Activated naive CD8-positive, alpha-beta T cell treated with anti-CD3 and anti-CD28 coated beads, Interleukin-2, amount 10 ng/mL, durations not matched to agents 7 days and 5 days (primary cell): Measurements from ENCODE around the gene ATP6V1C2. TPM values are rescaled to one million over a fixed set of nuclear protein-coding genes. Genes with fewer than 3 reads are reported as not detected.

Source experiments
- ATAC-seq: fragments of 150-1000 bp; cut with Tn5 transposase; one replicate; pipeline ENCODE4 v1.10.0; 2021; ENCODE audit warnings: low read depth, moderate library complexity
- POLR2A ChIA-PET: fragments of 350-600 bp; sonication (Branson Sonifier 250); formaldehyde crosslinking; loops from one replicate; lab custom pipeline; 2021; ENCODE audit warnings: antibody characterized with exemption; lab: Charles Lee
- DNase-seq: peaks from one replicate; pipeline ENCODE4 v3.0.0; 2021
- H3K27ac Mint-ChIP-seq: one replicate; pipeline ENCODE4 v1.8.0; 2022; ENCODE audit warnings: mild to moderate bottlenecking, mixed read lengths
- H3K27me3 Mint-ChIP-seq: one replicate; pipeline ENCODE4 v1.8.0; 2022; ENCODE audit warnings: mild to moderate bottlenecking, moderate library complexity, mixed read lengths
- H3K36me3 Mint-ChIP-seq: one replicate; pipeline ENCODE4 v1.8.0; 2021; ENCODE audit warnings: mild to moderate bottlenecking, mixed read lengths
- H3K4me1 Mint-ChIP-seq: one replicate; pipeline ENCODE4 v1.8.0; 2021; ENCODE audit warnings: mixed read lengths
- H3K4me3 Mint-ChIP-seq: one replicate; pipeline ENCODE4 v1.8.0; 2022; ENCODE audit warnings: mild to moderate bottlenecking, moderate library complexity, mixed read lengths
- H3K9me3 Mint-ChIP-seq: one replicate; pipeline ENCODE4 v1.8.0; 2021; ENCODE audit warnings: mixed read lengths
- total RNA-seq, 2 experiments: library from RNA; stranded (reverse); gene quantifications; one replicate each; pipeline ENCODE4 v1.2.3, GENCODE V29; 2021

Gene ATP6V1C2
- total RNA-seq, 2 experiments from 2014 or later = not detected

DNA sequence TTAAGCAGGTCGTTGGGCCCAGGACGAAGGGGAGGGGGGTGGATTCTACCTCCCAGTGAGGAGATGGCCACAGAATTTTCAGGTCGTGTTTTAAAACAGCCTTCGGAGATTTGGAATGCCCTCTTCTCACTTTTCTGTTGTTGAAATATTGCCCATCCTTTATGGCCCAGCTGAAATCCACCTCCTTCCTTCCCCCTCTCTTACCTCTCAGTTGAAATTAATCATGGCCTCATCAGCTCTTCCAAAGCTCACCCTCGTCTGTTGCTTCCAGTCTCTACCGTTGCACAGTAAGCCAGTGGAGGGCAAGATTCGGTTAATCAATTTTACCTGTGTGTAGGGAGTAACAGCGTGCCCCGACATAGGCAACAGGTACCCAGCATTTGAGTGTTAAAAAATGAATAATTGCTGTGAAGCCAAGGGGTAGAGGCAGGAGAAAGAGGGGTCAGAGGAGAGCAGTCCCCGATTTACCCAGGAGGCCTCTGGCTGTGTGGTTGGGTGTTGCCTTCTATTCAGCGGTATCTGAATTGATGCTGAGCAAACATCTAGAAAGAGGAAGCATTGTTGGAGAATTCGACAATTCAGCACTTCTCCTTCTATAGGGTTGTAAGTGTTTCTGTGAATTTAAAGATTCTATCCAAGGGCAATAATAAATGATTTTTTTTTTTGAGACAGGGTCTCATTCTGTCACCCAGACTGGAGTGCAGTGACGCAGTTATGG is 99.7 kb downstream of the ATP6V1C2 start:
- H3K9me3 Mint-ChIP-seq = no peaks in the 10 kb centered on the region
- no peaks in the 10 kb centered on the region for H3K4me1 Mint-ChIP-seq
- H3K27me3 Mint-ChIP-seq = peaks cover 32% of the 10 kb centered on the region
- H3K4me3 Mint-ChIP-seq = no peak overlapping the region
- no peaks in the 10 kb centered on the region for H3K36me3 Mint-ChIP-seq
- POLR2A ChIA-PET = no interaction called here
- ATAC-seq = no peak
- no peak for DNase-seq
- H3K27ac Mint-ChIP-seq = no peak overlapping the region

- H3K27ac Mint-ChIP-seq = no peak overlapping the region
- ATAC-seq (no peak), DNase-seq (no peak)
- H3K9me3 Mint-ChIP-seq = no peaks in the 10 kb centered on the region
- H3K27me3 Mint-ChIP-seq = peaks cover 29% of the 10 kb centered on the region
- H3K4me1 Mint-ChIP-seq = no peaks in the 10 kb centered on the region
- no peak overlapping the region for H3K4me3 Mint-ChIP-seq
- H3K36me3 Mint-ChIP-seq = no peaks in the 10 kb centered on the region
- POLR2A ChIA-PET = no interaction called here
These were observed 102.8 kb downstream of the ATP6V1C2 start for GRCh38 chr2:10824191-10824590.

DNA sequence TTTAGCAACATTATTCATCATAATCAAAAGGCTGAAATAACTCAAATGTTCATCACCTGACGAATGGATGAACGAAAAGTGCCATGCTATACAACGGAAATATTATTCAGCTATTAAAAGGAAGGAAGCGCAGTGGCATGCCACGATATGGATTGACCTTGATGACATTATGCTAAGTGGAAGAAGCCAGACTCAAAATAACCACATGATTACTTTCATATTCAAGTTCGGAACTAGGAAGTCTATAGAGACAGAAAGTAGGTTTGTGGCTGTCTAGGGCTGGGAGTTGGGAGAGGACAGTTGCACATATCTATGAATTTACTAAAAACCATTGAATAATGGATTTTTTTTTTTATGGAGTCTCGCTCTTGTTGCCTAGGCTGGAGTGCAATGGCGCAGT is 104.6 kb downstream of the ATP6V1C2 start:
- H3K36me3 Mint-ChIP-seq = no peaks in the 10 kb centered on the region
- no peaks in the 10 kb centered on the region for H3K9me3 Mint-ChIP-seq
- POLR2A ChIA-PET = no interaction called here
- no peak overlapping the region for H3K27ac Mint-ChIP-seq
- no peaks in the 10 kb centered on the region for H3K4me1 Mint-ChIP-seq
- DNase-seq (no peak), ATAC-seq (no peak)
- no peak overlapping the region for H3K4me3 Mint-ChIP-seq
- H3K27me3 Mint-ChIP-seq = peaks cover 25% of the 10 kb centered on the region

DNA sequence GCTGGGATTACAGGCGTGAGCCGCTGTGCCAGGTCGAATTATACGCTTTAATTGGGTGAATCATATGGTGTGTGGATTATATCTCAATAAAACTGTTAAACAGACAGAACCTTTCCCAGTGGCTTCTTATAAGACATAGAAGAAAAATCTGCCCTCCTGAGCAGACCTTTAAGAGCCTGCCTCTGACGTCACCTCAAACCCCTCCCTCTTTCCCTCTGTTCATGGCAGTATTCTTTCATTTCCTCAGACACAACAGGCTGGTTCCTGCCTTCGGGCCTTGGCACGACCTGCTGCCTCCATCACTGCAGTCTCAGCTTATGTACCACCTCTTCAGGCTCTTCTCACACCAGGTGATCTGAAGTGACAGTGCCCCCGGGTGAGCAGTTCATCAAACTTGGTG is 105.2 kb downstream of the ATP6V1C2 start:
- Mint-ChIP-seq H3K27ac (no peak overlapping the region), H3K9me3 (no peaks in the 10 kb centered on the region), H3K4me1 (no peaks in the 10 kb centered on the region), H3K27me3 (peaks cover 25% of the 10 kb centered on the region), H3K36me3 (no peaks in the 10 kb centered on the region), H3K4me3 (peak overlapping the region; percentile 29)
- ATAC-seq (no peak), DNase-seq (no peak)
- POLR2A ChIA-PET = no interaction called here

- POLR2A ChIA-PET = no interaction called here
- no peaks in the 10 kb centered on the region for H3K36me3 Mint-ChIP-seq
- peaks cover 29% of the 10 kb centered on the region for H3K27me3 Mint-ChIP-seq
These were observed 106.9 kb downstream of the ATP6V1C2 start for GRCh38 chr2:10828346-10828745.

DNA sequence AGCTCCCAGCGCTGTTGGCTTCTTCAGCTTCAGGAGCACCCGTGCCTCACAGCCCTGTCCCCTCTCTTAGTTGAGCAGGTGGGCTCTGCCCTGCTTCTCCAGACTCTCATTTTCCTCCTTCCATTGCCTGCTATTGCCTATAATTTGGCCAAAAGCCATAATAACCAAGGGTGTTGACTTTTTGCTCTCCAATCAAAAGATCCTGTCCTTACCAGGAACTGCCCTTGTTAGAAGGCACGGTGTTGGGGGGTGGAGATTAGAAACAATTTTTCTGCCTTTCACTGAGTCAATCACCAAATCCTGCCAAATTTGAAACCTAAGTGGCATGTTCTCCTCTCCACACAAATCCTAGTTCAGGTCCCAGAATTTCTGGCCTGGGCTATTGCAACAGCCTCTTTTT is 107.9 kb downstream of the ATP6V1C2 start:
- H3K4me1 Mint-ChIP-seq = peaks cover 3% of the 10 kb centered on the region
- no peak overlapping the region for H3K4me3 Mint-ChIP-seq
- no peaks in the 10 kb centered on the region for H3K9me3 Mint-ChIP-seq
- ATAC-seq (no peak), DNase-seq (no peak)
- H3K36me3 Mint-ChIP-seq = no peaks in the 10 kb centered on the region
- H3K27me3 Mint-ChIP-seq = peaks cover 29% of the 10 kb centered on the region
- H3K27ac Mint-ChIP-seq = no peak overlapping the region
- POLR2A ChIA-PET = no interaction called here

More at GRCh38 chr2:10828346-10828745, 106.9 kb downstream of the ATP6V1C2 start:
- H3K27ac Mint-ChIP-seq = no peak overlapping the region
- H3K4me1 Mint-ChIP-seq = peaks cover 3% of the 10 kb centered on the region
- ATAC-seq = no peak
- DNase-seq = no peak
- no peaks in the 10 kb centered on the region for H3K9me3 Mint-ChIP-seq
- H3K4me3 Mint-ChIP-seq = no peak overlapping the region

DNA sequence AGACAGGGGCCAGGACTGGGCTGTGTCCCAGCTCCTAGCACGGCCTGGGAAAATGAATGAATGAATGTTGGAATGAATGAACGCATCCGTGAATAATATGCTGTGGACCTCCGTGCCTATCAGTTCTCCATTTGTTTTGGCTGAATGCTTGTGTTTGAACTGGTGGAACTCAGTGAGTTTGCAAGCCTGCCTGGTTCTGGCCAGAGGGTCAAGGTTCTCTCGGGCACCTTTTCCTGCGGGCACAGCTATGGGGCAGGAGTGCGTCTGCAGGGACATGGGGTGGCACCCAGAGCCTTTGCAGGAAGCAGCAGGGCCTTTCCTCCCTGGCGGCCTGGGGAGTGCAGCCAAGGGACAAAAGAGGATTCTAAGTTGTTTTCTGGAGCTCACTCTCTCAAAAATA is 108.8 kb downstream of the ATP6V1C2 start:
- DNase-seq (no peak), ATAC-seq (no peak)
- H3K36me3 Mint-ChIP-seq = no peaks in the 10 kb centered on the region
- H3K4me1 Mint-ChIP-seq = peaks cover 3% of the 10 kb centered on the region
- H3K27ac Mint-ChIP-seq = no peak overlapping the region
- no peak overlapping the region for H3K4me3 Mint-ChIP-seq
- POLR2A ChIA-PET = no interaction called here
- peaks cover 21% of the 10 kb centered on the region for H3K27me3 Mint-ChIP-seq
- no peaks in the 10 kb centered on the region for H3K9me3 Mint-ChIP-seq

DNA sequence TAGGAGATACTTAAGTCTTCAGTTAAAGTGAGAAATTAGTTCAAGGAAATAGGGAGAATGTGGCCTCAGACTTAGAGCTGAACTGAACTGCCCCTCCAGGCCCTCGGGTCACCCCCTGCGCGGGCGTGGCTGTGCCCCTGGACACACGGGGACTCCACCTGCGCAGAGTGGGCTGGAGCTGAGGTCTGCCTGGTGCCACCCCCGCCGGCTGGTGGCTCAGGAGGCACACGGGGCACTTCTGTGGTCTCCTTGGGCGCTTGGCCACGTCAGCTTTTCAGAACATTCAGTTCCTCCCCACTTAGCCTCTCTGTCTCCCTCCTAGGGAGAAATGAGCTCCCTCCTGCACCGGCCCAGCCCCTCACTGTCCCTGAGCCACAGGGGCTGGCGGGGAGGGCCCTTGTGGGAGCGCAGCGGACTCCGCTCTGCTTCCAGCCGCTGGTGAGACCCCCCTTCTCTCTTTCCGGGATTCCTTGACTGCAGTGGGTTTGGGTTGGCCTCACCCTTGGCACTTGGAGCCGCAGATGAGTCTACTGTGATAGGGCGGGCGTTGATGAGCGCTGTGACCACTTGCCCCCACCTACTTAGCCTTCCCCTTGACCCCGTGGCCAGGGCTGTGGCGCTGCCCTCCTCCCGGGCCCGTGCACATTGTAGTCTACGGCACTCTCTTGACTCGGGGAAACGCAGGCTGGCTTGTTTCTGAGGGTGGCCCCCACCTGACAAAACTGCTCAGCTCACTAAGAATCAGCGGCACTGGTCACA is 109.4 kb downstream of the ATP6V1C2 start:
- Mint-ChIP-seq H3K36me3 (no peaks in the 10 kb centered on the region), H3K9me3 (no peaks in the 10 kb centered on the region), H3K4me3 (no peak overlapping the region), H3K27me3 (peaks cover 19% of the 10 kb centered on the region), H3K4me1 (peaks cover 3% of the 10 kb centered on the region), H3K27ac (no peak overlapping the region)
- DNase-seq (no peak), ATAC-seq (no peak)
- POLR2A ChIA-PET = no interaction called here

DNA sequence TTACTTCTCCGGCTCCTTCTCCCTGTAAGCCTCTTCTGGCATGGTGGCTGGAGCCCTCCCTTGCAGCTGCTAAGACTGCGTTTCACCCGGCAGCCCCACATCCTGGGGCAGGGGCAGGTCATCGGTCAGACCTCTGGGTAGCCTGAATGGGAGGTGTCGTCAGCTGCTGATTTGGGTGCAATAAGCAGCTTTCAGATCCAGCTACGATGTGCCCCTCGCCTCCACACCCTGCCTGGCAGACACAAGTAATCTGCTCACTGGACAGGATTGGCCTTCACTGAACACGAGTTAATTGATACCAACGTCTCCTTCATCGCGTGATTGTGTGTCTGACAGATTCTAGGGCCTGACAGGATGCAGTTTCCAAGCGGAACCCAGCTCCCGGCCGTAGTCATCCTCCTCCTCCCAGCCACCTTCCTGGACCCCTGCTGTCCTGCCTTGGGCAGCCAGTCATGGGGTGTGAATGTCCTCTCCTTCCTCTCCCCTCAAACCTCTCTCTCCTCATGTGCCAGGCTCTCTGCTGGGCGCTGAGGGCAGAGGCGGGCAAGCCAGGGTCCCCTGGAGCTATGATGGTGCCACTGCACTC is 110.1 kb downstream of the ATP6V1C2 start:
- POLR2A ChIA-PET = interaction anchor here (0.6 kb wide), 1 partner anchor 294 kb away, joined by 4 read pairs; no protein-coding TSS in a partner anchor
- no peak overlapping the region for H3K27ac Mint-ChIP-seq
- no peaks in the 10 kb centered on the region for H3K9me3 Mint-ChIP-seq
- H3K4me3 Mint-ChIP-seq = no peak overlapping the region
- peaks cover 17% of the 10 kb centered on the region for H3K27me3 Mint-ChIP-seq
- DNase-seq (no peak), ATAC-seq (no peak)
- peaks cover 3% of the 10 kb centered on the region for H3K4me1 Mint-ChIP-seq
- H3K36me3 Mint-ChIP-seq = no peaks in the 10 kb centered on the region

- ATAC-seq = peak; percentile 85
- Mint-ChIP-seq H3K27me3 (peaks cover 16% of the 10 kb centered on the region), H3K9me3 (no peaks in the 10 kb centered on the region), H3K27ac (no peak overlapping the region), H3K4me1 (peaks cover 3% of the 10 kb centered on the region), H3K36me3 (no peaks in the 10 kb centered on the region), H3K4me3 (no peak overlapping the region)
- POLR2A ChIA-PET = interaction anchor here (1.0 kb wide), 1 partner anchor 297 kb away, joined by 3 read pairs; no protein-coding TSS in a partner anchor
- DNase-seq = peak; percentile 87
These were observed 110.9 kb downstream of the ATP6V1C2 start for GRCh38 chr2:10832203-10832936.

GRCh38 chr2:10833021-10833420 is 111.6 kb downstream of the ATP6V1C2 start:
- Mint-ChIP-seq H3K4me3 (no peak overlapping the region), H3K36me3 (no peaks in the 10 kb centered on the region), H3K9me3 (no peaks in the 10 kb centered on the region), H3K27ac (no peak overlapping the region), H3K4me1 (peaks cover 3% of the 10 kb centered on the region), H3K27me3 (peaks cover 18% of the 10 kb centered on the region)
- ATAC-seq (no peak), DNase-seq (no peak)
- POLR2A ChIA-PET = interaction anchor here (1.0 kb wide), 1 partner anchor 297 kb away, joined by 3 read pairs; no protein-coding TSS in a partner anchor

- Mint-ChIP-seq H3K4me3 (no peak overlapping the region), H3K9me3 (no peaks in the 10 kb centered on the region), H3K27me3 (peaks cover 17% of the 10 kb centered on the region), H3K36me3 (no peaks in the 10 kb centered on the region), H3K27ac (no peak overlapping the region), H3K4me1 (peaks cover 3% of the 10 kb centered on the region)
- POLR2A ChIA-PET = no interaction called here
- no peak for ATAC-seq
- no peak for DNase-seq
These were observed 112.7 kb downstream of the ATP6V1C2 start for GRCh38 chr2:10834068-10834655.
